ENCODE measurements around the gene CBL.
A peak's percentile ranks its signal among the peaks of the same experiment; 100 is the strongest.
"Not testable (repeated sequence)": the region's sequence is repeated elsewhere in the genome, so short reads cannot be mapped to it uniquely, and the experiment has no call there.

The CBL gene

DNA sequence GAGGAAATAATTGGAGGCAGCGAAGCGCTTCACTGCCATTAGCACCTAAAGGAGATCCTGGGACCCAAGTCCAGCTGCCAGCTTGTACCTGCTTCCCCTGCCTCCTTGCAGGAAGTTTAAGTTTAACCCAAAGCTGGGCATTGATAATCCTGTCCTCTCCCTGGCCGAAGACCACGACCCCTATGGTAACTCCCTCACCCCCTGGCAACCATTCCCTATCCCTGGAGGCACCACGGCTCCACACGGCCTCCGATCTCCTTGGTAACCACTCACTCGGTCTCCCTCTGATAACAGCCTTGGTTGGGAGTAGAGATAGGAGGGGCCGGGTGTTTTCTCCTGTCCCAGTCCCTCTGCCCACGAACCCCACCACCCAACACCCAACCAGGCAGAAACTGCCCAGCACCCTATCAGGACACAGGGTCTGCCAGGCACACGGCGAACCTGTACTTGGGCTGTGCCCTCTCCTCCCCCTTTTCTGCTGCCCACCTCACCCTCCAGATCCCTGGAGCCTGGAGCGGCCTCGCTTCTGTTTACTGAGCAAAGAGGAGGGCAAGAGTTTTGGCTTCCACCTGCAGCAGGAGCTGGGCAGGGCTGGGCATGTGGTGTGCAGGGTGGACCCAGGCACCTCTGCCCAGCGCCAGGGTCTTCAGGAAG lies 20.0 kb upstream of the CBL start:
- DNase-seq = no peak

DNA sequence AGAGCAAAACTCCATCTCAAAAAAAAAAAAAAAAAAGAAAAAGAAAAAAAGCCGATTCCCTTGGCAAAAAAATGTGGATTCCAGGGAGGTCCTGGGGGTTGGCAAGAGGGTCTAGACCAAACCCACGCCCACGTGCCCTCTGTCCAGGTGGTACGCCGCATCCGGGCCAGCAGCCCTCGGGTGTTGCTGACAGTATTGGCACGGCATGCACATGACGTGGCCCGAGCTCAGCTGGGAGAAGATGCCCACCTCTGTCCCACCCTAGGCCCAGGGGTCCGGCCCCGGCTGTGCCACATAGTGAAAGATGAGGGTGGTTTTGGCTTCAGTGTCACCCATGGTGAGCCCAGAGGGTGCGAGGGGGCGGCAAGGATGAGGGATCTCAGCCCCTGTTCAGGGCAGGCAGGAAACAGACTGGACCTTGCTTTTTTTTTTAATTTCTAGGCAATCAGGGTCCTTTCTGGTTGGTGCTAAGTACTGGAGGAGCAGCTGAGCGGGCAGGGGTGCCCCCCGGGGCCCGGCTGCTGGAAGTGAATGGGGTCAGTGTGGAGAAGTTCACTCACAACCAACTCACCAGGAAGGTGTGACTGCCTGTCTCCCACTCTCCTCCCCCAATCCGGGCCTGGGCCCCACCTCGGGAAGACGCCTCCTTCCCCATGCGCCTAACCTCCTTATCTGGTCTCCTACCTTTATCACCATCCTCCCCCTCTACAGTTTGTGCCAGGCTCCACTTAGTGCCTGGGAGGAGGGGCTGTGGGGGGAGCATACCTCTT lies 18.8 kb upstream of the CBL start:
- no peak for DNase-seq

DNA sequence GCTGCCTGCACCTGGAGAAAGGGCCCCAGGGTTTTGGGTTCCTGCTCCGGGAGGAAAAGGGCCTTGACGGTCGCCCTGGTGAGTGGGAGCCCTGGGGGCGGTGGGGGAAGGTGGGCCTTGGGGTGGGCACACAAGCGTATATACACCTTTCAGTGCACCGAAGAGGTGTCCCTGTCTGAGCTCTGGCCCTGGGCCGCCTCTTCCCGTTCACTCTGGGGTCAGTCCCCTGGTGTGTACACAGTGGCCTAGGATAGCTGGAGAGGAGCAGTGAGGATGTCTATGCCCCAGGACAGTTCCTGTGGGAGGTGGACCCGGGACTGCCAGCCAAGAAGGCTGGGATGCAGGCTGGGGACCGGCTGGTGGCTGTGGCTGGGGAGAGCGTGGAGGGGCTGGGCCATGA lies 18.1 kb upstream of the CBL start:
- DNase-seq = no peak

DNA sequence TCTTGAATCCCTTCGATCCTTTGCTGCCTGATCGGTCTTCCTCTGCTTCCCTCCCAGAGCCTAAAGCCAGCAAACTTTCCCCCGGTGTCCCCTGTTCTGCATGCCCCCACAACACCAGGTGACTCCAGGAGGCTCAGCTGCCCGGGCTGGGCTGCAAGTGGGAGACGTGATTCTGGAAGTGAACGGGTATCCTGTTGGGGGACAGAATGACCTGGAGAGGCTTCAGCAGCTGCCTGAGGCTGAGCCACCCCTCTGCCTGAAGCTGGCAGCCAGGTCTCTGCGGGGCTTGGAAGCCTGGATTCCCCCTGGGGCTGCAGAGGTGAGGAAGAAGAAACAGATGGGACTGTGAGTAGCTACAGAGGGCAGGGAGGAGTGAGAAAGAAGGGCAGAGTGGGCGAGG lies 17.3 kb upstream of the CBL start:
- no peak for DNase-seq

GRCh38 chr11:119189393-119189792 lies 16.7 kb upstream of the CBL start:
- no peak for DNase-seq

GRCh38 chr11:119190531-119190930 lies 15.6 kb upstream of the CBL start:
- DNase-seq = no peak

DNA sequence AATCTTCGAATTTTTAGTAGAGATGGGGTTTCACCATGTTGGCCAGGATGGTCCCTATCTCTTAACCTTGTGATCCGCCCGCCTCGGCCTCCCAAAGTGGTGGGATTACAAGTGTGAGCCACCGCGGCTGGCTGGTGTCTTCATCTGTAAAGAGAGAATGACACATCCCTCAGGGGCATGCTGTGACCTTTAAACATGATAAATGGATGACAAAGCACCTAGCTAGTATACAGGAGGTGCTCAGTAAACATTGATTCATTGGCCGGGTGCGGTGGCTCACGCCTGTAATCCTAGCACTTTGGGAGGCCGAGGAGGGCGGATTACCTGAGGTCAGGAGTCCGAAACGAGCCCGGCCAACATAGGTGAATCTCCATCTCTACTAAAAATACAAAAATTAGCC lies 14.9 kb upstream of the CBL start:
- DNase-seq = not testable (repeated sequence)

- DNase-seq = no peak
Observed at GRCh38 chr11:119192111-119192510, 14.0 kb upstream of the CBL start.

- DNase-seq = no peak
Observed at GRCh38 chr11:119193001-119193400, 13.1 kb upstream of the CBL start.

- no peak for DNase-seq
Observed at GRCh38 chr11:119193626-119194025, 12.5 kb upstream of the CBL start.

DNA sequence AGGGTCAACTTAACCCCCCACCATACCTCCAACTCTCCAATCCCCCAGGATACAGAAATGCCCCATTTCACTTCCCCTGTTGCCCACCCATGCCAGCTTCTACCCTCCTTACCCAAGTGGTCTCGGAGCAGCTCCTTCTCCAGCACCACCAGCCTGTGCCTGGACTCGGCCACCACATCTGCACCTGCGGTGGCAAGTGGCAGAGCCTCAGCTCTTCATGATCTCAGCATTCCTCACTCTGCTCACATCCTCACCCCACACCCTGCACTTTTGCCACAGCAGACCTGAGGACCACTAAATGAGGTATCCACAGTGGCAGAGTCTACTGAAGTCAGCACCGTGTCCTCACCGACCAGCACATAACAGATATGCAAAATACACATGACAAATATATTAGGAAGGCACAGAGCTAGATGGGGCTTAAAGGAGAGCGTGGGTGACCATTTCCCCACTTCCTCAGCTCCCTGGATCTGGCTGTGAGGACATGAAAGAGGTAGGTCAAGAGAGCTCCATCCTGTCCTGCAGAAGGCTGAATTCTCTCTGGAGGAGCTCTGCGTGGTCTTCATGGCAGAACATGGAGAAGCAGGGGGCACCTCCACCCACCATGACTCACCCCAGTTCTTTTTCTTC lies 11.2 kb upstream of the CBL start:
- no peak for DNase-seq

GRCh38 chr11:119195680-119196079 lies 10.5 kb upstream of the CBL start:
- DNase-seq = peak; percentile 43

- DNase-seq = peak; percentile 75
Observed at GRCh38 chr11:119196833-119197483, 9.2 kb upstream of the CBL start.

GRCh38 chr11:119198925-119199324 lies 7.2 kb upstream of the CBL start:
- no peak for DNase-seq

DNA sequence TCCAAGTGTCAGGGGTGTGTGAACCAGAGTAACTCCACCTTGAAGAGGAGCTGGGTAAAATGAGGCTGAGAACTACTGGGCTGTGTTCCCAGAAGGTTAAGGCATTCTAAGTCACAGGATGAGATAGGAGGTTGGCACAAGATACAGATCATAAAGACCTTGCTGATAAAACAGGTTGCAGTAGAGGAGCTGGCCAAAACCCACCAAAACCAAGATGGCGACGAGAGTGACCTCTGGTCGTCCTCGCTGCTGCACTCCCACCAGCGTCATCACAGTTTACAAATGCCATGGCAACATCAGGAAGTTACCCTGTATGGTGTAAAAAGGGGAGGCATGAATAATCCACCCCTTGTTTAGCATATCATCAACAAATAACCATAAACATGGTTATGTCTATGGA lies 4.9 kb upstream of the CBL start:
- not testable (repeated sequence) for DNase-seq

DNA sequence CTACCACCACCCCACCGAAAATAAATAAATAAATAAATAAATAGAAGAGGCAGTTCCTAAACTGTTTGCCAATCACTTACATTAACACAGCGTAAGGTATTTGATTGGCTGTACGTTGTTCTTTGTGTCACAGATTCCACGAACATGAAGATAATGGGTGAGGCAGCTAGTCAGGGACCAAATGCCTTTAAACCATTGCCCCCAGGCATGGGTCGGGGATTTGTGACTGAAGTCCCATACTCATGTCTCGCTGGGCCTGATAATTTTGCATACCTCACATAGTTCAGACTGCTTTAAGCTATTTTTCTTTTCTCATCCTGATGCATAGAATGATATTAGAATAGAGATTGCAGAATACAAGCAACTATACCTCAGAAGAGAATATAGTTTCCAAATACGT lies 3.6 kb upstream of the CBL start:
- no peak for DNase-seq

GRCh38 chr11:119204066-119204465 lies 2.1 kb upstream of the CBL start:
- no peak for DNase-seq

GRCh38 chr11:119205080-119205479 lies 1.1 kb upstream of the CBL start:
- DNase-seq = no peak

DNA sequence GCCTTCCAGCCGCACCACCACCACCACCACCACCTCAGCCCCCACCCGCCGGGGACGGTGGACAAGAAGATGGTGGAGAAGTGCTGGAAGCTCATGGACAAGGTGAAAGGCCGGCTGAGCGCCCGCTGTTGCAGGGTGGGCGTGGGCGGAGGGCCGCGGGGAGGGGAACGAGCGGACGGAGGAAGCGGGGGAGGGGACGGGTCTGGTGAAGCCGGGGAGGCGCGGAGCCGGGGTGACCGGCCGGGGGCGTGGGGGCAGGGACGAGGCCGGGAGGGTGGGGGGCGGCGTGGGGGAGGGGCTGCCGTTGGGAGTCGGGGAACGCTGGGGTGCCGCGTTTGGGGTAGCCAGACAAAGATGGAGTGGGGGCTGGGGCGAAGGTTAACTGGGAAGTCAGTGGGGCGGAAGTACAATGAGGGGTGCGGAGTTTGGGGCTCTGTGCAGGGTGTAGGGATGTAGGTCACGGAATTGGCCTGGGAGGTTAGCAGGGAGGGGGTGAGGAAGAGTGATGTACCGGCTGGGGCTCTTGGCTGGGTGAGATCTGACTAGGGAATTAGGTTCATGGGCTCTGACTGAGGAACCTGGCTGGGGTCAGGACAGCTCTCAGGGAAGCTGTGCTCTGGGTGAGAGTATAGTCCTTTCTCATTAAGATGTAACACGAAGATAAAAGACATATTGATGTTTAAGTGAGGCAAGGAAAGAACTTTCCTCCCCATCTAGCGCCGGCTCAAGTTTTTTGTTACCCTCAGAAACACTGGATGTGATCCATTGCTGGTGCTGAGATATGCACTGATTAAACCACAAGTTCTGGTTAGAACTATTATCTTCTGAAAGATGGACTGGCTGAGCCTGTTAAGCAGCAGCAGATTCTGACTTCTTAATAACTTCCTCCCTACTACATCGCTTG lies 624 bp downstream of the CBL start:
- DNase-seq = peak; percentile 14

DNA sequence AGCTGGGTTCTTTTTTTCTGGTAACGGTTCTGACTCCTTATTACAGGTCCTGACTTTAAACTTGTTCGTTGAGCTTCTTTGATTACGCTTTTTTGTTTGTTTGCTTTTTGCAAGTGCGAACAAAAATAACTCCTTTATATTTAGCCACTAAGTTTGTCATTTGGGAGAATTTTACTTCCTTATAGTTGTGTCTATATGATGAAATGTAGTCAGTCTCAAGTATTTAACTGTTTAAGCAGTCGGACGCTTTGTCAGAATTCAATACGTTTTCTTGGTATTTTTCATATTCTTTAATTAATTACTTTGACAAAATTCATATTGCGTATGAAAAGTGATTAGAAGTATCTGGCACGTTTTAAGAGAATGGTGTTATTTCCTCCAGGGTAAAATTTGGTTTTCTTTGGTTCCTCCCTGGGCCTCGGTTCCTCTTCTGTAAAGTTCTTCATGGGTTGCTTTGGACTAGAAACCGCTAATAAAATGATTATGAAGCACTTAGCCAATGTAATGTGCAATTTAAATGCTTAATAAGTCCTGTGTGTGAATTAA lies 1.3 kb downstream of the CBL start:
- DNase-seq = no peak

DNA sequence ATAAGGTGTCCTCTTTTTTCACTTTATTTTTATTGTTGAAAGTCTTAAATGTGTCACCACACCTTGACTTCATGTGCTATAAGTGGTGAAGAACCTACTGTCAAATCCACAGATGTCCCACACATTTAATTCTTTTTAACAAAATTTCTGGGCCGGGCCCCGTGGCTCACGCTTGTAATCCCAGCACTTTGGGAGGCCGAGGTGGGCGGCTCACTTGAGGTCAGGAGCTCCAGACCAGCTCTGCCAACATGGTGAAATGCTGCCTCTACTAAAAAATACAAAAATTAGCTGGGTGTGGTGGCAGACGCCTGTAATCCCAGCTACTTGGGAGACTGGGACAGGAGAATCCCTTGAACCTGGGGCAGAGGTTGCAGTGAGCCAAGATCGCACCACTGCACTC lies 3.0 kb downstream of the CBL start:
- no peak for DNase-seq

DNA sequence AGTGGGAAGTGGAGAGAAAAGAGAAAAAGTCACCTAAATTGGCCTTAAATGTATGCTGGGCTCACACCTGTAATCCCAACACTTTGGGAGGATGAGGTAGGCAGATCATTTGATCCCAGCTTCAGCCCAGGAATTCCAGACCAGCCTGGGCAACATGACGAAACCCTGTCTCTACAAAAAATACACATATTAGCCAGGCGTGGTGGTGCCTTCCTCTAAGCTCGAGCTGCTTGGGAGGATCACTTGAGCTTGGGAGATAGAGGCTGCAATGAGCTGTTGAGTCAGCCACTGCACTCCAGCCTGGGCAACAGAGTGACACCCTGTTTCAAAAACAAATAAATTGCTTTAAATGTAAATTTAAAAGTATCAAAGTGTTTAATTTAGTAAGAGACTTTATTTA lies 3.9 kb downstream of the CBL start:
- DNase-seq = no peak

Measured in fibroblast of skin of abdomen (primary cell).